Measurements from ENCODE around the gene ZBTB1. TPM values are rescaled to one million over a fixed set of nuclear protein-coding genes. Genes with fewer than 3 reads are reported as not detected.

ZBTB1 gene
- total RNA-seq, 4 donors from 2014 or later, result 32.6 to 75.1 (median 49.1) TPM

DNA sequence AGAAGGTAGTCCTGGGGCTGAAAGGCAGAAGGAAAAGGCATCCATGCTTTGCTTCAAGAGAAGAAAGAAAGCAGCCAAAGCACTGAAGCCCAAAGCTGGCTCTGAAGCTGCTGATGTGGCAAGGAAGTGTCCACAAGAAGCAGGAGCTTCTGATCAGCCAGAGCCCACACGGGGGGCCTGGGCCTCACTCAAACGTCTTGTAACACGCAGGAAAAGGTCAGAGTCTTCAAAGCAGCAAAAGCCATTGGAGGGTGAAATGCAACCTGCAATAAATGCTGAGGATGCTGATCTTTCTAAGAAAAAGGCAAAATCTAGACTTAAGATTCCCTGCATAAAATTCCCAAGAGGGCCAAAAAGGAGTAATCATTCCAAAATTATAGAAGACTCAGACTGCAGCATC is 36.1 kb upstream of the ZBTB1 start:
- no peaks in the 10 kb centered on the region for H3K9me3 ChIP-seq
- TF ChIP-seq POLR2A (IDR thresholded peaks at IDR 0.05) (no peak), CTCF (IDR thresholded peaks at IDR 0.05) (no peak)
- DNase-seq, result no peak
- peaks cover 0 to 5% (median 4%) of the 10 kb centered on the region in 4 donors for H3K4me1 ChIP-seq
- no peaks in the 10 kb centered on the region for H3K27me3 ChIP-seq
- H3K27ac ChIP-seq, result no peak overlapping the region
- no peak overlapping the region for H3K4me3 ChIP-seq
- H3K36me3 ChIP-seq, result no peaks in the 10 kb centered on the region

DNA sequence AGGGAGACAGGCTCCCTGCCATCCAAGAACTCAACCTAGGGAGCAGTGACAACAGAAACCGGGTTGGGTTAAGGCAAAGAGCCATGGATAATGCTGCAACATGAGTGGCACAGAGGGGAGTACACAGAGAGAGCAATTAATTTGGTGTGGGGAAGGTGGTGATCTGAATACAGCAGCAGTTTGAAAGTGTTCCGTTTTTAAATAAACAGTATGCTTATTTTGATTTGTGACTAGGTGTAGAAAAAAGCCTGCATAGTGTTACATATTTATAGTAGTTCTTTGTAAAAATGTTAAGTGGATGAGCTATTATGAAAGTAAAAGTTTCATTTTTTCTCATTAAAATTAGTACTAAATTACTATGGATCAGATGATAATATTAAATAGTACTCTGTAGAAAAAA is 30.5 kb upstream of the ZBTB1 start:
- Histone ChIP-seq H3K27me3 (no peaks in the 10 kb centered on the region), H3K4me3 (no peak overlapping the region), H3K4me1 (peaks cover 0 to 10% (median 0%) of the 10 kb centered on the region in 4 donors), H3K36me3 (no peaks in the 10 kb centered on the region), H3K27ac (no peak overlapping the region), H3K9me3 (no peaks in the 10 kb centered on the region)
- TF ChIP-seq POLR2A (IDR thresholded peaks at IDR 0.05), result no peak
- no peak for DNase-seq

DNA sequence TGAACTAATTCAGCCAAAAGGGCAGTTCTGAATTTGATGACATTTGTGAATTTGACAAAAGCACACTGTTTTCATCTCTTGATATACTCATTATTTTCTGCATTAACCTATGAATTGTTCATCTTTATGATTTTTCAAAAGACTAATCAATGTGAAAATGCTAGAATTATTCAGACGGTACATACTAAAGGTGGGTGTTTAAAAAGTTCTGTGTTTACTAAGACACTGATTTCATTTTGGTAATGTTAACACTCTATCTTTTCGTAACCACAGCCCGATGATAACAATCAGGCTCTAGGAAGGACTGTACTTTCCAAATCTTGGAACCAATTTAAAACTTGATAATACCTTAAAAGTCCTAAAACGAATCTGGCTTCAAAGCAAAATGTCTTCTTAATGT is 29.9 kb upstream of the ZBTB1 start:
- no peak for DNase-seq
- peaks cover 0 to 10% (median 0%) of the 10 kb centered on the region in 4 donors for H3K4me1 ChIP-seq
- H3K36me3 ChIP-seq, result no peaks in the 10 kb centered on the region
- H3K9me3 ChIP-seq, result no peaks in the 10 kb centered on the region
- no peak overlapping the region for H3K4me3 ChIP-seq
- TF ChIP-seq CTCF (IDR thresholded peaks at IDR 0.05) (no peak), POLR2A (IDR thresholded peaks at IDR 0.05) (no peak)
- no peak overlapping the region for H3K27ac ChIP-seq
- no peaks in the 10 kb centered on the region for H3K27me3 ChIP-seq

DNA sequence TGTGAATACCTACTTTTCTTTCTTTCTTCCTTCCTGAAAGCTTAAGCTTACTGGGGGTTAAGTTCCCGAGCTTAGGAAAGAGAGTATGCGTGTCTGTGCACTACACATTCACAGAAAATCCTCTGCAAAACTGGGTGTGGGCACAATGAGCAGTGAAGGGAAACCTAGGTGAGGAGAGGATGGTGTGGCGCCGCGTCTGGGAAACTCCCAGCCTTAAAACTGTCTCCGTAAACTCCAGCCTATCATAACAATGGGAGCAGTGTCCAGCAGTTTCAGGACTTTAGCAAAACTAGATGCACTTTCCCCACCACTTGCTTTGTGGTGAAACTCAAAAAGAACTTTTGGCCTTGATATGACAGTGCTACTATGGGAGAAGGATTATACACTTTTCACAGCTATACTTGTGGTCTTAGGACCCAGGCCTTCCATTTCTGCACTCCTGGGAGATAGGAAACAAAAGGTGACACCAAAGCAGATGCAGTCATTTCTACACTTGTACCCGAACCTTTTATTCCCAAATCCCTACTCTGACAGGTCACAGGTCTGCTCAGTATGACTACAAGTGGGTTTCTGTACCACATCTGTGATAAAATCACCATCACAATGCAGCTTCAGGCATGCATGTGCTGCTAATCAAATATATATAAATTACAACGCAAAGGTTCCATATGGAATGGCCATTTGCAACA is 28.8 kb upstream of the ZBTB1 start:
- Histone ChIP-seq H3K9me3 (no peaks in the 10 kb centered on the region), H3K4me1 (peaks cover 0 to 10% (median 0%) of the 10 kb centered on the region in 4 donors), H3K27ac (no peak overlapping the region), H3K36me3 (no peaks in the 10 kb centered on the region), H3K27me3 (no peaks in the 10 kb centered on the region), H3K4me3 (no peak overlapping the region)
- DNase-seq, result no peak
- TF ChIP-seq CTCF (IDR thresholded peaks at IDR 0.05) (no peak), POLR2A (IDR thresholded peaks at IDR 0.05) (no peak)

- no peak for DNase-seq
- no peak overlapping the region for H3K27ac ChIP-seq
- peaks cover 0 to 10% (median 0%) of the 10 kb centered on the region in 4 donors for H3K4me1 ChIP-seq
- no peaks in the 10 kb centered on the region for H3K27me3 ChIP-seq
- no peaks in the 10 kb centered on the region for H3K36me3 ChIP-seq
- H3K9me3 ChIP-seq, result no peaks in the 10 kb centered on the region
- TF ChIP-seq POLR2A (IDR thresholded peaks at IDR 0.05), result no peak
- no peak for TF ChIP-seq CTCF (IDR thresholded peaks at IDR 0.05)
- no peak overlapping the region for H3K4me3 ChIP-seq
These were observed 28.1 kb upstream of the ZBTB1 start for GRCh38 chr14:64476438-64476837.

DNA sequence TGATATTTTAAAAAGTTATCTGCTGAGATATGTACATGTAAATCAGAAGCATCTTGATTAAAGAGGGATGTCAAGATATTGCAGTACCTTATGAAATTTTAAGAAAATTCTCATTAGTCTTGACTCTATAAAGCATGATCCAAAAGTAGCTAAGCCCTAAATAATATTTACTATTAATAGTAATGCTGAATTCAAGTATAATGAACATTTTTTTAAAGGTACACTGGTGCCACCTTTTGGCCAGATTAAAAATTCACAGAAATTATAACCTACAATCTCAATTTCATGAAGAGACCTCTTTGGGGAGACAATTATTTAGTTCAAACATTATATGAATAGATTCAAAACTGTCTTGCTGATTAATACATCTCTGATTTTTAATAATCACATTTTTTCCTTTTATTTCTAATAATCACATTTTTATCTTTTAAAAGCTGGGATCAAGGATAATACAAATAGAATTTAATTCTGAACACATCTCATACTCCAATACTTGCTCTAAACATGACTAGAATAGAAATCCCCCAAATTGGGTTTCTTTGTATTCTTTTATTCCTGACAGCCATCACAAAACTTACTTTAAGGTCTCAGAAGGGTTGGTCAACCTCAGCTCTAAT is 25.8 kb upstream of the ZBTB1 start:
- H3K9me3 ChIP-seq, result no peaks in the 10 kb centered on the region
- H3K36me3 ChIP-seq, result no peaks in the 10 kb centered on the region
- no peak for DNase-seq
- peaks cover 0 to 10% (median 0%) of the 10 kb centered on the region in 4 donors for H3K4me1 ChIP-seq
- TF ChIP-seq CTCF (IDR thresholded peaks at IDR 0.05) (peak in 5 of 6 experiments; percentile 40 to 62 (median 56)), POLR2A (IDR thresholded peaks at IDR 0.05) (no peak)
- H3K27ac ChIP-seq, result no peak overlapping the region
- H3K27me3 ChIP-seq, result no peaks in the 10 kb centered on the region
- H3K4me3 ChIP-seq, result no peak overlapping the region

Data from Peyer's patch (tissue), 4 donors.